Bronchial epithelial cell (primary cell): ENCODE results near the gene HEATR9. TPM values are rescaled to one million over a fixed set of nuclear protein-coding genes. Genes with fewer than 3 reads are reported as not detected.

Experiments
- DNase-seq: peaks from one replicate; pipeline ENCODE4 v3.0.0-alpha.2; 2010; ENCODE audit warnings: low read depth
- FAIRE-seq: peaks from 2 replicates; lab custom pipeline; 2011; peaks lifted over from hg19 to GRCh38; lab: Jason Lieb, UNC
- H3K27me3 ChIP-seq: 2 replicates; pipeline ENCODE4 v1.5.1; 2011; ENCODE audit warnings: low read length; ENCODE audit not compliant: control insufficient read depth, insufficient read depth
- H3K36me3 ChIP-seq: 2 replicates; pipeline ENCODE4 v1.5.1; 2011; ENCODE audit warnings: low read length; ENCODE audit not compliant: control insufficient read depth, insufficient read depth
- H3K4me3 ChIP-seq: 2 replicates; pipeline ENCODE4 v1.5.1; 2011; ENCODE audit warnings: mild to moderate bottlenecking, low read depth, low read length, control low read depth
- total RNA-seq: library from RNA; depleted of rRNA; stranded (reverse); fragments of >200 nt; gene quantifications from 2 replicates; pipeline ENCODE4 v1.2.1, GENCODE V29; 2014
- TF ChIP-seq, protein P1 (sequence below): IDR thresholded peaks from 2 replicates; pipeline ENCODE4 v1.5.1; 2011; ENCODE audit warnings: mild to moderate bottlenecking, moderate library complexity, low read length, control low read depth, inconsistent platforms; ENCODE audit not compliant: insufficient read depth, severe bottlenecking

Gene HEATR9
- total RNA-seq, 1 donor from 2014 or later: not detected

DNA sequence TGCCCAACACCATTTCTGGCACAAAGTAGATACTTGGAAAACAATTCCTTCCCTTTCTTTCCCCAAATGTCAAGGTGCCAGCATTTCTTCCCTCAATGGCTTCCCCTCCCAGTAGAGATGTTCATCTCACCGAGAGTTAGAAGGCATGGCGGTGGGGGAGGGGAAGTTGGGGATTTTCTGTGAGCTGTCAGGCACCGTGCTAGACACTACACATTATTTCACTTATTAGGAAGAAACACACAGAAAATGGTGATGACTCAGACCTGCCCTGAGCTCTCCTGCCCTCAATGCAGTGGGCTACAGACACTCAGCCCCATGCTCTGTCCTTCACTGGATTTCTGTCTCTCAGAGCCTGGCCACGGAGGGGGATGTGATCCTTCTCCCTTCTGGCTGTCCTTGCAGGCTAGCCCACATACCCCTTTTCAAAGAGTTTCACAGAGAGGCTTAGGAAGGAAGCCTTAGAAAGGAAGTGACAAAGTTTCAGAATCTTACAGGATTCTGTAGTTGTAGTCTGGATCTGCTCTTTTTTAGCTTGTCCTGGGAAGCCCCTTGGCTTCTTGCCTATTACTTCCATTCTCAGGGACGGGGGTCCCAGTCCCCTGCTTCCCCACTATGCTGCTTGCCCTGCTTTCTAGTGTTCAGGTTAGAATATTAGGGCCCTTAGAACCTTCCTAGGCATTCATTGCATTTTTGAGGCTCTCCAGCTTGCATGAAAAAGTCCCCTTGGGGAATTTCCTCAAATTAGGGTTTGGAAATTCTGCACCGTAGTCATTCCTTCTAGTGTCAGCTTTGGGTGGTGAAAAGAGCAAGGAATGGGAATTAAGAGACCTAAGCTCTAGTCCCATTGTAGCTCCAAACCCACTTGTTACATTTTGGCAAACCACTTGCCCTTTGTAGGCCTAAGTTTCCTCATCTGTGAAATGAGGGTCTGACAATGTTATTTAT is 23.7 kb upstream of the HEATR9 start:
- no peak for FAIRE-seq

DNA sequence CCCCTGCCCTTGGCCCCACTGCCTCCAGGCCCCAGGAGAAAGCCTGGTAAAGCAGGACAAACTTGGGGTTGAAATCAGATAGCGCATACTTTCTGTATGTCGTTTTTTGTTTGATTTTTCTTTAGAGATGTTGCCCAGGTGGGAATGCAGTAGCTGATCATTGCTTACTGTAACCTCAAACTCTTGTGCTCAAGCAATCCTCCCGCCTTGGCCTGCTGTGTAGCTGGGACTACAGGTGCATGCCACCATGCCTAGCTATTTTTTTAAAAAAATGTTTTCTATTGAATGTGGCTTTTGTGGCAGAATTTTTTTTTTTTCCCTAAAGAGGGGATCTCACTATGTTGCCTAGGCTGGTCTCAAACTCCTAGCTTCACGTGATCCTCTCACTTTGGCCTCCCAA is 22.6 kb upstream of the HEATR9 start:
- Histone ChIP-seq H3K27me3 (no peaks in the 10 kb centered on the region), H3K4me3 (no peak overlapping the region), H3K36me3 (no peaks in the 10 kb centered on the region)
- DNase-seq (no peak), FAIRE-seq (no peak)
- TF ChIP-seq, protein P1, sequence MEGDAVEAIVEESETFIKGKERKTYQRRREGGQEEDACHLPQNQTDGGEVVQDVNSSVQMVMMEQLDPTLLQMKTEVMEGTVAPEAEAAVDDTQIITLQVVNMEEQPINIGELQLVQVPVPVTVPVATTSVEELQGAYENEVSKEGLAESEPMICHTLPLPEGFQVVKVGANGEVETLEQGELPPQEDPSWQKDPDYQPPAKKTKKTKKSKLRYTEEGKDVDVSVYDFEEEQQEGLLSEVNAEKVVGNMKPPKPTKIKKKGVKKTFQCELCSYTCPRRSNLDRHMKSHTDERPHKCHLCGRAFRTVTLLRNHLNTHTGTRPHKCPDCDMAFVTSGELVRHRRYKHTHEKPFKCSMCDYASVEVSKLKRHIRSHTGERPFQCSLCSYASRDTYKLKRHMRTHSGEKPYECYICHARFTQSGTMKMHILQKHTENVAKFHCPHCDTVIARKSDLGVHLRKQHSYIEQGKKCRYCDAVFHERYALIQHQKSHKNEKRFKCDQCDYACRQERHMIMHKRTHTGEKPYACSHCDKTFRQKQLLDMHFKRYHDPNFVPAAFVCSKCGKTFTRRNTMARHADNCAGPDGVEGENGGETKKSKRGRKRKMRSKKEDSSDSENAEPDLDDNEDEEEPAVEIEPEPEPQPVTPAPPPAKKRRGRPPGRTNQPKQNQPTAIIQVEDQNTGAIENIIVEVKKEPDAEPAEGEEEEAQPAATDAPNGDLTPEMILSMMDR: no peak

More for the DNA sequence above, 23.7 kb upstream of the HEATR9 start:
- DNase-seq: no peak
- no peaks in the 10 kb centered on the region for H3K36me3 ChIP-seq
- no peaks in the 10 kb centered on the region for H3K27me3 ChIP-seq
- no peak overlapping the region for H3K4me3 ChIP-seq
- TF ChIP-seq, protein P1: no peak

DNA sequence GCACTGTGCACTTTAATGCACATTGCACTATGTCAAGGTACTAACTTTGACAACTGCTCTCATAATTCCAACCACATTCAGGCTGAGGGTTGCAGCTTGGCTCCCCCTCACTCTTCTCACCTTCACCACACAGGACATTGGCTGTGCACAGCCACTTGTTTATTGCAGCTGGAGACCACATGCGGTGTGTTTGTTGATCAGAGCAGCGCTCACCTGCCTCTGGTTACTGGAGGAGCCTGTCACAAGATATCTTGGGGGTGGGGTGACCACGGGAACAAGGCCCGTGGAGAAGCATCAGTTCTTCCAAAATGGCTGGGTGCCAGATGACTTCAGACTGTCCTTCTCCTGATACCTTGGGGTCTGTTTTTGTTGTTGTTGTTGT is 22.1 kb upstream of the HEATR9 start:
- FAIRE-seq (no peak), DNase-seq (no peak)
- Histone ChIP-seq H3K36me3 (no peaks in the 10 kb centered on the region), H3K4me3 (no peak overlapping the region), H3K27me3 (no peaks in the 10 kb centered on the region)
- TF ChIP-seq, protein P1: no peak

DNA sequence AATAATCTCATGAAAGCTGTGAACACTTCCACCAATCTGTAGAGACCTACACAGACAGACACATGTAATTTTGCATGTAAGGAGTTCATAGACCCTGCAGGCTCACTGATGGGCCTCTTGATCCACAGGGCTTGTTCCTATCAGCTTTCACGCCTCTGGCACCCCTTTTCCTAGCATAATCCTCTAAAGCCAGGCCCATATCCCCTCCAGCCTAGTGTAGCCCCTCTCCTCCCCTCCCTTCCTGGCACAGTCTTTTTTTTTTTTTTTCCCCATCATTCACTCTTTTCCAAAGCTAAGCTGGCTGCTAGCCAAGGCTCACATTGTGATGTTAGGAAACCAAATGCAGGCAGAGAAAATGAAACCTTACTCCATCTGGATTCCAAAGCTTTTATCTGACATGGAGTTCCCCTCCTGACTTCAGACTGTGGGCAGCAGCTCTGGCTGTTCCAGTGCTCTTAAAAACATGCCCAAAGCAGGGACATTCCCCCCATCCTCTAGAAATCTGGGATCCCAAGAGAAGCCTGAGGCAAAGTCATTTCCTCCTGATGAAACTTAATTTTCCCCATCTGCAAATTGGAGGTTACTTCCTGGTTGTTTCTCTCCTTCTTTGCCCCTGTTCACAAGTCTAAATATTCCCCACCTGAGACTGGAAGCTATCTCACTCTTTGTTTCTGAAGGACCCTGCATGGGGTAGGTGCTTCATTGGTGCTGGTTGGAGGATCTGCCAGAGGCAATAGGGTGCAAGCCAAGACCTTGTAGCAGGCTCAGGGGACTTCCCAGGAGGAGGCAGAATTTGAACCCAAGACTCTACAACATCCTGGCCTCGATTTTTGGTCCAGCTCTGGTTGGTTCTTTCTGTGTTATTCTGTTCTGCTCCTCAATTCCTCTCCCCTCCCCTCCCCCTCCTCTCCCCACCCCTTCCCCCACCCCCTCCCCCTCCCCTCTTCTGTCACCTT is 21.4 kb upstream of the HEATR9 start:
- Histone ChIP-seq H3K4me3 (no peak overlapping the region), H3K36me3 (no peaks in the 10 kb centered on the region), H3K27me3 (no peaks in the 10 kb centered on the region)
- TF ChIP-seq, protein P1: no peak
- DNase-seq (peak; percentile 18), FAIRE-seq (no peak)

- FAIRE-seq (no peak), DNase-seq (no peak)
- H3K4me3 ChIP-seq: no peak overlapping the region
- no peaks in the 10 kb centered on the region for H3K27me3 ChIP-seq
- TF ChIP-seq, protein P1: no peak
- no peaks in the 10 kb centered on the region for H3K36me3 ChIP-seq
Measured at GRCh38 chr17:35889241-35889640, 20.6 kb upstream of the HEATR9 start.
